ENCODE measurements around the gene PEBP1.

DNA sequence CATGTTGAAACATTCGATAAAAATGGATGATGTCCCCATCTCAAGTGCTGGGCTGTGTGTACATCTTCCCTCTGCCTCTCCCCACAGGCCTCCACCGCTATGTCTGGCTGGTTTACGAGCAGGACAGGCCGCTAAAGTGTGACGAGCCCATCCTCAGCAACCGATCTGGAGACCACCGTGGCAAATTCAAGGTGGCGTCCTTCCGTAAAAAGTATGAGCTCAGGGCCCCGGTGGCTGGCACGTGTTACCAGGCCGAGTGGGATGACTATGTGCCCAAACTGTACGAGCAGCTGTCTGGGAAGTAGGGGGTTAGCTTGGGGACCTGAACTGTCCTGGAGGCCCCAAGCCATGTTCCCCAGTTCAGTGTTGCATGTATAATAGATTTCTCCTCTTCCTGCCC is 8.6 kb downstream of the PEBP1 start:
- TF ChIP-seq, protein P1, sequence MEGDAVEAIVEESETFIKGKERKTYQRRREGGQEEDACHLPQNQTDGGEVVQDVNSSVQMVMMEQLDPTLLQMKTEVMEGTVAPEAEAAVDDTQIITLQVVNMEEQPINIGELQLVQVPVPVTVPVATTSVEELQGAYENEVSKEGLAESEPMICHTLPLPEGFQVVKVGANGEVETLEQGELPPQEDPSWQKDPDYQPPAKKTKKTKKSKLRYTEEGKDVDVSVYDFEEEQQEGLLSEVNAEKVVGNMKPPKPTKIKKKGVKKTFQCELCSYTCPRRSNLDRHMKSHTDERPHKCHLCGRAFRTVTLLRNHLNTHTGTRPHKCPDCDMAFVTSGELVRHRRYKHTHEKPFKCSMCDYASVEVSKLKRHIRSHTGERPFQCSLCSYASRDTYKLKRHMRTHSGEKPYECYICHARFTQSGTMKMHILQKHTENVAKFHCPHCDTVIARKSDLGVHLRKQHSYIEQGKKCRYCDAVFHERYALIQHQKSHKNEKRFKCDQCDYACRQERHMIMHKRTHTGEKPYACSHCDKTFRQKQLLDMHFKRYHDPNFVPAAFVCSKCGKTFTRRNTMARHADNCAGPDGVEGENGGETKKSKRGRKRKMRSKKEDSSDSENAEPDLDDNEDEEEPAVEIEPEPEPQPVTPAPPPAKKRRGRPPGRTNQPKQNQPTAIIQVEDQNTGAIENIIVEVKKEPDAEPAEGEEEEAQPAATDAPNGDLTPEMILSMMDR (IDR thresholded peaks at IDR 0.05), result no peak
- TF ChIP-seq POLR2A (IDR thresholded peaks at IDR 0.05), result no peak

Measured in stomach (tissue), 4 donors.